GM23338 (cell line): ENCODE results near the gene LAYN. TPM values are rescaled to one million over a fixed set of nuclear protein-coding genes. Genes with fewer than 3 reads are reported as not detected.
A peak's percentile ranks its signal among the peaks of the same experiment; 100 is the strongest.

Experiments
- ATAC-seq: fragments of 200-7000 bp; cut with Tn5 transposase; 3 replicates; pipeline ENCODE4 v1.9.1; 2020
- DNase-seq: peaks from one replicate; pipeline ENCODE4 v3.0.0-alpha.2; 2015; ENCODE audit warnings: low spot score
- H2AFZ ChIP-seq: fragments of 200-600 bp; sonication (generic); 2 replicates; pipeline ENCODE4 v1.8.0; 2016; ENCODE audit warnings: antibody characterized with exemption, mild to moderate bottlenecking, moderate library complexity
- H3F3A ChIP-seq: fragments of 200-600 bp; sonication (generic); replicated peaks from 2 replicates; pipeline ENCODE4 v1.8.0; 2017; ENCODE audit warnings: antibody characterized with exemption, mixed run types, low read depth
- H3K27ac ChIP-seq: fragments of 200-600 bp; sonication (generic); 2 replicates; pipeline ENCODE4 v1.6.1; 2016; ENCODE audit warnings: low read depth
- H3K27me3 ChIP-seq: fragments of 200-600 bp; sonication (generic); 2 replicates; pipeline ENCODE4 v1.8.0; 2016; ENCODE audit warnings: mild to moderate bottlenecking, mixed run types, moderate library complexity; ENCODE audit not compliant: insufficient read depth
- H3K36me3 ChIP-seq: fragments of 200-600 bp; sonication (generic); 2 replicates; pipeline ENCODE4 v1.8.0; 2016; ENCODE audit warnings: mild to moderate bottlenecking; ENCODE audit not compliant: insufficient read depth
- H3K4me1 ChIP-seq: fragments of 200-600 bp; sonication (generic); 2 replicates; pipeline ENCODE4 v1.8.0; 2016; ENCODE audit warnings: mild to moderate bottlenecking, moderate library complexity; ENCODE audit not compliant: insufficient read depth
- H3K4me2 ChIP-seq: fragments of 200-600 bp; sonication (generic); 2 replicates; pipeline ENCODE4 v1.7.1; 2017; ENCODE audit warnings: mixed run types
- H3K4me3 ChIP-seq: fragments of 200-600 bp; sonication (generic); 2 replicates; pipeline ENCODE4 v1.6.1; 2016; ENCODE audit warnings: mixed run types
- H3K79me2 ChIP-seq: fragments of 200-600 bp; sonication (generic); replicated peaks from 2 replicates; pipeline ENCODE4 v1.8.0; 2017; ENCODE audit warnings: mild to moderate bottlenecking; ENCODE audit not compliant: insufficient read depth
- H3K9me2 ChIP-seq: fragments of 200-600 bp; sonication (generic); 2 replicates; pipeline ENCODE4 v1.8.0; 2017; ENCODE audit not compliant: insufficient read depth
- H4K20me1 ChIP-seq: fragments of 200-600 bp; sonication (generic); replicated peaks from 2 replicates; pipeline ENCODE4 v1.8.0; 2017; ENCODE audit warnings: mild to moderate bottlenecking; ENCODE audit not compliant: insufficient read depth
- H3K27ac Mint-ChIP-seq: 2 replicates; pipeline ENCODE4 v1.8.0; 2020; ENCODE audit warnings: inconsistent platforms, mild to moderate bottlenecking, moderate library complexity, mixed read lengths
- H3K27me3 Mint-ChIP-seq: 3 replicates; pipeline ENCODE4 v1.8.0; 2022; ENCODE audit warnings: low read depth, mild to moderate bottlenecking, moderate library complexity, mixed read lengths, inconsistent platforms; ENCODE audit not compliant: insufficient read depth, poor library complexity
- H3K36me3 Mint-ChIP-seq: 3 replicates; pipeline ENCODE4 v1.8.0; 2021; ENCODE audit warnings: low read depth, mild to moderate bottlenecking, inconsistent platforms, moderate library complexity, mixed read lengths
- H3K4me1 Mint-ChIP-seq: 3 replicates; pipeline ENCODE4 v1.8.0; 2020; ENCODE audit warnings: mild to moderate bottlenecking, inconsistent platforms, mixed read lengths
- H3K4me3 Mint-ChIP-seq: 3 replicates; pipeline ENCODE4 v1.8.0; 2021; ENCODE audit warnings: moderate library complexity, mild to moderate bottlenecking, inconsistent platforms, mixed read lengths
- H3K9me3 Mint-ChIP-seq: 3 replicates; pipeline ENCODE4 v1.8.0; 2020; ENCODE audit warnings: moderate library complexity, mild to moderate bottlenecking, inconsistent platforms, mixed read lengths
- CREB1 ChIP-seq: fragments of 250-450 bp; sonication (Bioruptor Pico); IDR thresholded peaks from 2 replicates; pipeline ENCODE4 v1.5.0; 2020; ENCODE audit warnings: low read depth, mild to moderate bottlenecking, moderate library complexity
- EZH2 ChIP-seq: fragments of 200-600 bp; sonication (generic); IDR thresholded peaks from one replicate; pipeline ENCODE4 v1.8.0; 2017; ENCODE audit warnings: antibody characterized with exemption, mild to moderate bottlenecking, low read depth; ENCODE audit not compliant: unreplicated experiment
- EZH2phosphoT487 ChIP-seq: fragments of 200-600 bp; sonication (generic); IDR thresholded peaks from one replicate; pipeline ENCODE4 v1.8.1; 2018; ENCODE audit warnings: antibody characterized with exemption; ENCODE audit not compliant: unreplicated experiment
- JUNB ChIP-seq: IDR thresholded peaks from one replicate; pipeline ENCODE4 v1.6.1; 2016; ENCODE audit warnings: antibody characterized with exemption; ENCODE audit not compliant: unreplicated experiment
- NANOG ChIP-seq: IDR thresholded peaks from 2 replicates; pipeline ENCODE4 v1.6.1; 2016; ENCODE audit warnings: antibody characterized with exemption, borderline replicate concordance
- POLR2AphosphoS5 ChIP-seq: IDR thresholded peaks from 2 replicates; pipeline ENCODE4 v1.6.1; 2016; ENCODE audit warnings: antibody characterized with exemption, low read depth
- STAT1 ChIP-seq: IDR thresholded peaks from one replicate; pipeline ENCODE4 v1.6.1; 2016; ENCODE audit warnings: antibody characterized with exemption; ENCODE audit not compliant: unreplicated experiment
- ZNF114 ChIP-seq: fragments of 250-450 bp; sonication (Bioruptor Pico); IDR thresholded peaks from 2 replicates; pipeline ENCODE4 v1.5.0; 2020; ENCODE audit warnings: mild to moderate bottlenecking, moderate library complexity
- ZNF331 ChIP-seq: fragments of 250-450 bp; sonication (Bioruptor Pico); IDR thresholded peaks from 2 replicates; pipeline ENCODE4 v1.5.0; 2020; ENCODE audit warnings: low read depth, mild to moderate bottlenecking, moderate library complexity
- polyA plus RNA-seq: library from polyadenylated mRNA; unstranded; fragments of >200 nt; fragmentation: Nextera tagmentation; extraction: Ambion mirVana; gene quantifications from 2 replicates; pipeline ENCODE4 v1.2.1, GENCODE V29; 2016
- total RNA-seq: library from RNA; depleted of rRNA; stranded (reverse); fragments of >200 nt; shearing (Covaris generic); gene quantifications from 2 replicates; pipeline ENCODE4 v1.2.3, GENCODE V29; 2014
- TF ChIP-seq, protein P1 (sequence below), 2 experiments: fragments of 200-600 bp in 1 of 2; sonication (generic) in 1 of 2; conservative IDR thresholded peaks; 2 replicates each; pipeline versions ENCODE4 v1.5.1 to v1.6.1; 2016 to 2017; ENCODE audit warnings: antibody characterized with exemption in 2 of 2, low read depth in 2 of 2, mild to moderate bottlenecking in 2 of 2, moderate library complexity in 1 of 2
- TF ChIP-seq, protein P2 (sequence below): IDR thresholded peaks from 2 replicates; pipeline ENCODE4 v1.6.1; 2016; ENCODE audit warnings: antibody characterized with exemption
- TF ChIP-seq, protein P3 (sequence below): fragments of 250-450 bp; sonication (Bioruptor Pico); IDR thresholded peaks from 2 replicates; pipeline ENCODE4 v1.5.0; 2020; ENCODE audit warnings: mild to moderate bottlenecking, moderate library complexity
- TF ChIP-seq, protein P4 (sequence below): IDR thresholded peaks from one replicate; pipeline ENCODE4 v1.6.1; 2018; ENCODE audit warnings: antibody characterized with exemption; ENCODE audit not compliant: unreplicated experiment

The LAYN gene
- total and polyA plus RNA-seq, 2 experiments from 2014 or later = 6.8 to 7.9 TPM

DNA sequence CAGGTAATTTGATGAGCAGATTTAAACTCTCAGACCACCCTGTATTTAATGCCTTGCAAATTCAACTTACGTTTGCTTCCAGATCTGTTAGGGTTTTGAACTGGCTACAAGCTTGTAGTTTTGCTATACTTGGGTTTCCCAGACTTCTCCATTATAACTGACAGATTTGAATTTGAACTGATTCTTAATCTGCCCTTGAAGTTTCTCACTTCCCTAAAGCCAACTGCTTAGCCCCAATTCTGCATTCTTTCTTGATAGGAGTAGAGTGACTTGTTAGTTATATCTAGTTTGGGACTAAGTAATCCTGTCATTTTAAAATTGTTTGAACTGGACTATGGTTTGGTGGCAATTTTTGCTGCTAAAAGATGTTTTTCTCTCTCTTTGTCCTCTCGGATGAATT, 9.7 kb downstream of the LAYN start:
- no peak overlapping the region for H3K27ac Mint-ChIP-seq
- TF ChIP-seq, protein P1, sequence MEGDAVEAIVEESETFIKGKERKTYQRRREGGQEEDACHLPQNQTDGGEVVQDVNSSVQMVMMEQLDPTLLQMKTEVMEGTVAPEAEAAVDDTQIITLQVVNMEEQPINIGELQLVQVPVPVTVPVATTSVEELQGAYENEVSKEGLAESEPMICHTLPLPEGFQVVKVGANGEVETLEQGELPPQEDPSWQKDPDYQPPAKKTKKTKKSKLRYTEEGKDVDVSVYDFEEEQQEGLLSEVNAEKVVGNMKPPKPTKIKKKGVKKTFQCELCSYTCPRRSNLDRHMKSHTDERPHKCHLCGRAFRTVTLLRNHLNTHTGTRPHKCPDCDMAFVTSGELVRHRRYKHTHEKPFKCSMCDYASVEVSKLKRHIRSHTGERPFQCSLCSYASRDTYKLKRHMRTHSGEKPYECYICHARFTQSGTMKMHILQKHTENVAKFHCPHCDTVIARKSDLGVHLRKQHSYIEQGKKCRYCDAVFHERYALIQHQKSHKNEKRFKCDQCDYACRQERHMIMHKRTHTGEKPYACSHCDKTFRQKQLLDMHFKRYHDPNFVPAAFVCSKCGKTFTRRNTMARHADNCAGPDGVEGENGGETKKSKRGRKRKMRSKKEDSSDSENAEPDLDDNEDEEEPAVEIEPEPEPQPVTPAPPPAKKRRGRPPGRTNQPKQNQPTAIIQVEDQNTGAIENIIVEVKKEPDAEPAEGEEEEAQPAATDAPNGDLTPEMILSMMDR (conservative IDR thresholded peaks at IDR 0.05; ENCODE audit: low read depth in 2 of 2) = no peak
- TF ChIP-seq EZH2phosphoT487 (no peak), CREB1 (CRISPR knock-in tag) (no peak), POLR2AphosphoS5 (no peak), ZNF114 (no peak), STAT1 (no peak), NANOG (no peak), EZH2 (no peak), JUNB (no peak), ZNF331 (CRISPR knock-in tag) (no peak)
- TF ChIP-seq, protein P2, sequence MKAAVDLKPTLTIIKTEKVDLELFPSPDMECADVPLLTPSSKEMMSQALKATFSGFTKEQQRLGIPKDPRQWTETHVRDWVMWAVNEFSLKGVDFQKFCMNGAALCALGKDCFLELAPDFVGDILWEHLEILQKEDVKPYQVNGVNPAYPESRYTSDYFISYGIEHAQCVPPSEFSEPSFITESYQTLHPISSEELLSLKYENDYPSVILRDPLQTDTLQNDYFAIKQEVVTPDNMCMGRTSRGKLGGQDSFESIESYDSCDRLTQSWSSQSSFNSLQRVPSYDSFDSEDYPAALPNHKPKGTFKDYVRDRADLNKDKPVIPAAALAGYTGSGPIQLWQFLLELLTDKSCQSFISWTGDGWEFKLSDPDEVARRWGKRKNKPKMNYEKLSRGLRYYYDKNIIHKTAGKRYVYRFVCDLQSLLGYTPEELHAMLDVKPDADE = no peak
- TF ChIP-seq, protein P3, sequence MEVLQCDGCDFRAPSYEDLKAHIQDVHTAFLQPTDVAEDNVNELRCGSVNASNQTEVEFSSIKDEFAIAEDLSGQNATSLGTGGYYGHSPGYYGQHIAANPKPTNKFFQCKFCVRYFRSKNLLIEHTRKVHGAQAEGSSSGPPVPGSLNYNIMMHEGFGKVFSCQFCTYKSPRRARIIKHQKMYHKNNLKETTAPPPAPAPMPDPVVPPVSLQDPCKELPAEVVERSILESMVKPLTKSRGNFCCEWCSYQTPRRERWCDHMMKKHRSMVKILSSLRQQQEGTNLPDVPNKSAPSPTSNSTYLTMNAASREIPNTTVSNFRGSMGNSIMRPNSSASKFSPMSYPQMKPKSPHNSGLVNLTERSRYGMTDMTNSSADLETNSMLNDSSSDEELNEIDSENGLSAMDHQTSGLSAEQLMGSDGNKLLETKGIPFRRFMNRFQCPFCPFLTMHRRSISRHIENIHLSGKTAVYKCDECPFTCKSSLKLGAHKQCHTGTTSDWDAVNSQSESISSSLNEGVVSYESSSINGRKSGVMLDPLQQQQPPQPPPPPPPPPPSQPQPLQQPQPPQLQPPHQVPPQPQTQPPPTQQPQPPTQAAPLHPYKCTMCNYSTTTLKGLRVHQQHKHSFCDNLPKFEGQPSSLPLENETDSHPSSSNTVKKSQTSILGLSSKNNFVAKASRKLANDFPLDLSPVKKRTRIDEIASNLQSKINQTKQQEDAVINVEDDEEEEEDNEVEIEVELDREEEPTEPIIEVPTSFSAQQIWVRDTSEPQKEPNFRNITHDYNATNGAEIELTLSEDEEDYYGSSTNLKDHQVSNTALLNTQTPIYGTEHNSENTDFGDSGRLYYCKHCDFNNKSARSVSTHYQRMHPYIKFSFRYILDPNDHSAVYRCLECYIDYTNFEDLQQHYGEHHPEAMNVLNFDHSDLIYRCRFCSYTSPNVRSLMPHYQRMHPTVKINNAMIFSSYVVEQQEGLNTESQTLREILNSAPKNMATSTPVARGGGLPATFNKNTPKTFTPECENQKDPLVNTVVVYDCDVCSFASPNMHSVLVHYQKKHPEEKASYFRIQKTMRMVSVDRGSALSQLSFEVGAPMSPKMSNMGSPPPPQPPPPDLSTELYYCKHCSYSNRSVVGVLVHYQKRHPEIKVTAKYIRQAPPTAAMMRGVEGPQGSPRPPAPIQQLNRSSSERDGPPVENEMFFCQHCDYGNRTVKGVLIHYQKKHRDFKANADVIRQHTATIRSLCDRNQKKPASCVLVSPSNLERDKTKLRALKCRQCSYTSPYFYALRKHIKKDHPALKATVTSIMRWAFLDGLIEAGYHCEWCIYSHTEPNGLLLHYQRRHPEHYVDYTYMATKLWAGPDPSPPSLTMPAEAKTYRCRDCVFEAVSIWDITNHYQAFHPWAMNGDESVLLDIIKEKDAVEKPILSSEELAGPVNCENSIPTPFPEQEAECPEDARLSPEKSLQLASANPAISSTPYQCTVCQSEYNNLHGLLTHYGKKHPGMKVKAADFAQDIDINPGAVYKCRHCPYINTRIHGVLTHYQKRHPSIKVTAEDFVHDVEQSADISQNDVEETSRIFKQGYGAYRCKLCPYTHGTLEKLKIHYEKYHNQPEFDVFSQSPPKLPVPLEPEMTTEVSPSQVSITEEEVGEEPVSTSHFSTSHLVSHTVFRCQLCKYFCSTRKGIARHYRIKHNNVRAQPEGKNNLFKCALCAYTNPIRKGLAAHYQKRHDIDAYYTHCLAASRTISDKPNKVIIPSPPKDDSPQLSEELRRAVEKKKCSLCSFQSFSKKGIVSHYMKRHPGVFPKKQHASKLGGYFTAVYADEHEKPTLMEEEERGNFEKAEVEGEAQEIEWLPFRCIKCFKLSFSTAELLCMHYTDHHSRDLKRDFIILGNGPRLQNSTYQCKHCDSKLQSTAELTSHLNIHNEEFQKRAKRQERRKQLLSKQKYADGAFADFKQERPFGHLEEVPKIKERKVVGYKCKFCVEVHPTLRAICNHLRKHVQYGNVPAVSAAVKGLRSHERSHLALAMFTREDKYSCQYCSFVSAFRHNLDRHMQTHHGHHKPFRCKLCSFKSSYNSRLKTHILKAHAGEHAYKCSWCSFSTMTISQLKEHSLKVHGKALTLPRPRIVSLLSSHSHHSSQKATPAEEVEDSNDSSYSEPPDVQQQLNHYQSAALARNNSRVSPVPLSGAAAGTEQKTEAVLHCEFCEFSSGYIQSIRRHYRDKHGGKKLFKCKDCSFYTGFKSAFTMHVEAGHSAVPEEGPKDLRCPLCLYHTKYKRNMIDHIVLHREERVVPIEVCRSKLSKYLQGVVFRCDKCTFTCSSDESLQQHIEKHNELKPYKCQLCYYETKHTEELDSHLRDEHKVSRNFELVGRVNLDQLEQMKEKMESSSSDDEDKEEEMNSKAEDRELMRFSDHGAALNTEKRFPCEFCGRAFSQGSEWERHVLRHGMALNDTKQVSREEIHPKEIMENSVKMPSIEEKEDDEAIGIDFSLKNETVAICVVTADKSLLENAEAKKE (CRISPR knock-in tag) = no peak
- TF ChIP-seq, protein P4, sequence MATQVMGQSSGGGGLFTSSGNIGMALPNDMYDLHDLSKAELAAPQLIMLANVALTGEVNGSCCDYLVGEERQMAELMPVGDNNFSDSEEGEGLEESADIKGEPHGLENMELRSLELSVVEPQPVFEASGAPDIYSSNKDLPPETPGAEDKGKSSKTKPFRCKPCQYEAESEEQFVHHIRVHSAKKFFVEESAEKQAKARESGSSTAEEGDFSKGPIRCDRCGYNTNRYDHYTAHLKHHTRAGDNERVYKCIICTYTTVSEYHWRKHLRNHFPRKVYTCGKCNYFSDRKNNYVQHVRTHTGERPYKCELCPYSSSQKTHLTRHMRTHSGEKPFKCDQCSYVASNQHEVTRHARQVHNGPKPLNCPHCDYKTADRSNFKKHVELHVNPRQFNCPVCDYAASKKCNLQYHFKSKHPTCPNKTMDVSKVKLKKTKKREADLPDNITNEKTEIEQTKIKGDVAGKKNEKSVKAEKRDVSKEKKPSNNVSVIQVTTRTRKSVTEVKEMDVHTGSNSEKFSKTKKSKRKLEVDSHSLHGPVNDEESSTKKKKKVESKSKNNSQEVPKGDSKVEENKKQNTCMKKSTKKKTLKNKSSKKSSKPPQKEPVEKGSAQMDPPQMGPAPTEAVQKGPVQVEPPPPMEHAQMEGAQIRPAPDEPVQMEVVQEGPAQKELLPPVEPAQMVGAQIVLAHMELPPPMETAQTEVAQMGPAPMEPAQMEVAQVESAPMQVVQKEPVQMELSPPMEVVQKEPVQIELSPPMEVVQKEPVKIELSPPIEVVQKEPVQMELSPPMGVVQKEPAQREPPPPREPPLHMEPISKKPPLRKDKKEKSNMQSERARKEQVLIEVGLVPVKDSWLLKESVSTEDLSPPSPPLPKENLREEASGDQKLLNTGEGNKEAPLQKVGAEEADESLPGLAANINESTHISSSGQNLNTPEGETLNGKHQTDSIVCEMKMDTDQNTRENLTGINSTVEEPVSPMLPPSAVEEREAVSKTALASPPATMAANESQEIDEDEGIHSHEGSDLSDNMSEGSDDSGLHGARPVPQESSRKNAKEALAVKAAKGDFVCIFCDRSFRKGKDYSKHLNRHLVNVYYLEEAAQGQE = no peak
- H3K9me3 Mint-ChIP-seq = peaks cover 5% of the 10 kb centered on the region
- Histone ChIP-seq H3K4me1 (peaks cover 23% of the 10 kb centered on the region), H3K4me3 (no peak overlapping the region), H3K27ac (no peak overlapping the region), H3K9me2 (no peaks in the 10 kb centered on the region), H3K79me2 (no peaks in the 10 kb centered on the region), H4K20me1 (0 out of 2 replicates have a peak, but pooled peaks cover 2% of the 10 kb centered on the region), H3K4me2 (peak overlapping the region; percentile 58), H3K27me3 (no peaks in the 10 kb centered on the region), H3F3A (0 out of 2 replicates have a peak, but pooled peaks cover 3% of the 10 kb centered on the region), H2AFZ (no peak overlapping the region), H3K36me3 (no peaks in the 10 kb centered on the region)
- H3K4me3 Mint-ChIP-seq = no peak overlapping the region
- H3K4me1 Mint-ChIP-seq = peaks cover 22% of the 10 kb centered on the region
- no peaks in the 10 kb centered on the region for H3K27me3 Mint-ChIP-seq
- no peak for DNase-seq
- ATAC-seq = no peak
- peaks cover 6% of the 10 kb centered on the region for H3K36me3 Mint-ChIP-seq
